ENCODE data around the gene ARFGAP2. TPM values are rescaled to one million over a fixed set of nuclear protein-coding genes. Genes with fewer than 3 reads are reported as not detected.
"Not testable (repeated sequence)": the region's sequence is repeated elsewhere in the genome, so short reads cannot be mapped to it uniquely, and the experiment has no call there.

ARFGAP2 gene
- 88.0 TPM for polyA plus RNA-seq (ENCODE audit: insufficient read length)

DNA sequence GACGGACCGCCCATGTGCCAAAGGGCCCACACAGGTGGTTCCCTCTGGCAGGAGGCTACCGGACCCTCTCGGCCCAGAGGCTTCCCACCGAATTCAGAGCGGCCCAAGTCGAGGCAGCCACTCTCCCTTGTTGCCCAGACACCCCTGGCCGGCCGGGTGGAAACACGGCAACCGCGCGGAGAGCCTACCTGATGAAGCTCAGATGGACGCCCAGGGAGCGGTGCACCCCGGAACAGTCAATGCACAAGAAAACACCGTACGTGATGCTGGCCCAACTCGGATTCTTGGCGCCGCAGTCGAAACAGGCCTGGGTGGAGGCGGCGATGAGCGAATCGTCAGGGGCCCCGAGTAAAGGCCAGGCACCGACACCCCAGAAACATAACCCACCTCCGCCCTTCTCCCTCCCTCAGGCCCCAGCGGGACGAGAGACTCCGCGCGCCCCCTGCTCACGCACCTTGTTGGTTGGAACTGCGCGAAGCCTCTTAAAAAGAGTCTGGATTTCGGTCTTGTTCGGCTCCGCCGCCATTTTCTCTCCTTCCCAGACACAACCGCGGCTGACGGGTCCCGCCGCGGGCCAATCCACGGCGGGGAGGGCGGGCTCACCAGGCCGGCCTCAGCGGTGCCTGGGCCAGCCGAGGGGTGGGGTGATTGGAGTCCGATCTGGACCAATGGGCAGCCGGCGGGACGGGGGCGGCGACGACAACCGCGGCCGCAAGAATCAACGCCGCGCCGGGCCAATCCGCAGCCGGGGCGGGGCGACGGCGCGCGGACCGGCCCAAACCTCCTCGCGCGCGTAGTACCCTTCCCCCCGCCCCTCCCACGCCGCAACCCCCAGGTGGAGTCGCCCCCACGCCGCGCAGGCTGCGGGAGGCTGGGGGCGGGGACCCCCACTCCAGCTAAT is at the start of gene ARFGAP2:
ARFGAP2 (minus strand) TSS at position 552 of the 901 bp plus-strand sequence; CDS start at position 526, 26 bp downstream.
- peak; percentile 84 for DNase-seq (ENCODE audit: low read depth)

DNA sequence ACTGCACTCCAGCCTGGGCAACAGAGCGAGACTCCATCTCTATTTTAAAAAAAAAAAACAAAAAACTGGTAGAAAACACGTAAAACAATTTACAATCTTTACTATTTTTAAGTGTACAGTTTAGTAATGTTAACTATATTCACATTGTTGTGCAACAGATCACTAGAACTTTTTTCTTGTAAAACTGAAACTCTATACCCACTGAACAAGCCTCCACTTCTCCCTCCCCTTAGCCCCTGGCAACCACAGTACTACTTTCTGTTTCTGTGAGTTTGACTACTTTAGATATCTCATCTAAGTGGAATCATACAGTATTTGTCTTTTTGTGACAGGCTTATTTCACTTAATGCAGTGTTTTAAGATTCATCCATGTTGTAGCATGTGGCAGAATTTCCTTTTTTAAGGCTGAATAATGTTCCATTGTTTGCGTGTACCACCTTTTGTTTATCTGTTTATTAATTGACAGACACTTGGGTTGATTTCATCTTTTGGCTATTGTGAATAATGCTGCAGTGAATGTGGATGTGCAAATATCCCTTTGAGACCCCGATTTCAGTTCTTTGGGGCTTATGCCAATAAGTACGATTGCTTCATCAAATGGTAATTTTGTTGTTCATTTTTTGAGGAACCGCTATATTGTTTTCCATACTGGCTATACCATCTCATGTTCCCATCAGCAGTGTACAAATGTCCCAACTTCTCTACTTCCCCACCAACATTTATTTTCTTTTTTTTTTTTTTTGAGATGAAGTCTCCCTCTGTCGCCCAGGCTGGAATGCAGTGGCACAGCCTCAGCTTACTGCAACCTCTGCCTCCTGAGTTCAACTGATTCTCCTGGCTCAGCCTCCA is 49.1 kb upstream of the ARFGAP2 start:
- DNase-seq (ENCODE audit: low read depth) = no peak

DNA sequence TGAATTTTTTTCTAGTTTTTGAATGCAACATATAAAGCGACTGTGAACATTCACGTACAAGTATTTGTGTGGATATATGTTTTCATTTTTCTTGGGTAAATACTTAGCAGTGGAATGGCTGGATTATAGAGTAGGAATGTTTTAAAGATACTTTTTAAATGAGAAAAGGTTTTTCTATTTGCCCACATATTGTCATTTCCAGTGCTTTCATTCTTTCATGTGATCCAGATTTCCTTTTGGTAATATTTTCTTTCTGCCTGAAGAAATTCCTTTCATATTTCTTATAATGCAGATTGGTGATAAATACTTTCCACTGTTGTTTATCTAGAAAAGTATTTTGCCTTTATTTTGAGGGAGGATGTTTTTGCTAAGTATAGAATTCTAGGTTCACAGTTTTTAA is 46.0 kb upstream of the ARFGAP2 start:
- DNase-seq (ENCODE audit: low read depth) = no peak

DNA sequence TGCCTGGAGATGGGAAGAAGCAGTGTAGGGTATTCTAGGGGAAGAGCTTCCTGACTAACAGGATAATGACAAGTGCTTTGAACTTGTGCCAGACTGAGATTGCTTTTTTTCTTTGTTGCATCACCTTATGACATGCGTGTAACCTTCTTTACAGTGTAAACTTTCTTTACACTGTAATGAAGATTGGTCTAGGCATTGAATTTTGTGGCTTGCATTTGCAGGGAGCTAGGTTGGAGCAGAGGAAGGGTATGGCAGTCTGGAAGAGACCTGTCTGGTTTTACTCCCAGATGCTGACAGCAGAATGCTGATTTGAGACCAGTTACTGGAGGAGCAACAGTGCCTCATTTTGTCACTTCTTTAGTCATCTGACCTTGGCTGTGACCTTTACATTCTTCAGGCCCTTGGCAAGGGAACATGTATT is 43.7 kb upstream of the ARFGAP2 start:
- no peak for DNase-seq (ENCODE audit: low read depth)

DNA sequence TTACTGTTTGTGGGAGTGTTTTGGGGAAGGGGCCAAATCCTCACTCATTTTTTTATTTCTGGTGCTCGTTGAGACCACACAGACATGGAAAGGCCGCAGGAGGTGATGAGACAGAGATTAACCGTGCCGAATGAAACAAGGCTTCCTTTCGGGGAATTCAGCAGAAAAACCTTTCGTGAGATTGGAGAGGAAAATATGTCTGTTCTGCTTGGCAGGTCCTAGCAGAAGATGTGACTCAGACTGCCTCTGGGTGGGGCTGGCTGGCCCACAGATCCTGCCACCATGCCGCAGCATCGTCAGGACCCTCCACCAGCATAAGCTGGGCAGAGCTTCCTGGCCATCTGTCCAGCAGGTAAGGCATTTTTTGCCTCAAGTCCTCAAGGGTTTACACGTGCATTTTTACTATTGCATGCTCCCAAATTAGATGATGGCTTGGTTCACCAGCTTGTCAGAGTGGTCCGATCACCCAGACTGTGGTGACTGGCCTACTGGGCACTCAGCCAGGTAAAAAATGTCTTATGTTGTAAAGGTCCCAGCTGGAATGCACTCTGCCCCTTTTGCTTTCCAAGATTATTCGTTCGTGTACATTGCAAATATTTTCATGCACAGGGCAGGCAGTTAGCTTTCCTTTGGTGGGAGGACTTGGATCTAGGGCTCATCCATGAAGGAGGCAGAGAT is 39.6 kb upstream of the ARFGAP2 start:
- no peak for DNase-seq (ENCODE audit: low read depth)

DNA sequence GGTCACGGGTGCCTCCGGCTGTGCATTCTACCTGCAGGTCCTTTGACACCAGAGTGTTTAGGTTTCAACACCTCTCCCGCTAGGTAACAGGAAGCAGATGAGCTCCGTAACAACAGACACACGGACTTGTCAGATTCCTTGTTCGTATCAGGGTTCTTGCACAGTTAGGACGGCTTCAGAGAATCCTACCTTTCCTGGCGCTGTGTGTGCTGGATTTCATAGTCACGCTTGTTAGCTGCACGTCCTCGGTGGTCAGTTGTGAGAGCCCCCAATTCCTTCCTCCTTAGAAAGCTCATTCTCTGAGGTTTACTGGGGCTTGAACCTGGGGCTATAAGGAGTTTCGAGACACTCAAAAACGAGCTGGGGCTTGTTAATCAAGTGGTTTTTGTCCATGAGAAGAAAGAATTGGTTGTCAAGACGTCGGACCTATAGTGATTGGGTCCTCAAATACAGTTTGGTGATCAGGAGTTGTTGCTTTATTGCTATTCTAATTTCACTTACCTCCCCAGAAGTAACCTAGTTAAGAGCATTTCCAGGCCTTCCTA is 38.8 kb upstream of the ARFGAP2 start:
- DNase-seq (ENCODE audit: low read depth) = no peak

DNA sequence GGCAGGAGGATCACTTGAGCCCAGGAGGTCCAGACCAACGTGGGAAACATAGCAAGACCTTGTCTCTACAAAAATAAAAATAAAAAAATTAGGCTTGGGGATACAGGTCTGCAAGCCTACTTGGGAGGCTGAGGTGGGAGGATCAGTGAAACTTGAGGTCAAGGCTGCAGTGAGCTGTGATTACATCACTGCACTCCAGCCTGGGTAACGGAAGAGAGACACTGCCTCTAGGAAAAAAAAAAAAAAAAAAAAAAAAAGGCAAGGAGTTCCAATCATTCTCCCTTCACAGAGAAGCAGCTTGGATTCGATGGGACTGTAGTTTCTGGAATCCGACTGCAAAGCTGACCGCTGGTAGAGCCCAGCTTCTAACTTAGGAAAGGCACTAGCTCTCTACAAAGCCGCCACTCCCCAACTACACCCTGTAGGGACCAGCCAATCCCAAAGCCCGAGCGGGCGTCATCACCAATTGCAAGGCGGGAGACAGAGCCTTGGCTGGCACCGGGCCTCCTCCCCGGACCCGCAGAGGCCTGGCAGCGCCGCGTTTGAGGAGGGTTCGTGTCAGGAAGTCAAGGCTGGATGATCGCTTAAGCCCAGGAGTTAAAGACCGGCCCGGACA is 37.4 kb upstream of the ARFGAP2 start:
- no peak for DNase-seq (ENCODE audit: low read depth)

DNA sequence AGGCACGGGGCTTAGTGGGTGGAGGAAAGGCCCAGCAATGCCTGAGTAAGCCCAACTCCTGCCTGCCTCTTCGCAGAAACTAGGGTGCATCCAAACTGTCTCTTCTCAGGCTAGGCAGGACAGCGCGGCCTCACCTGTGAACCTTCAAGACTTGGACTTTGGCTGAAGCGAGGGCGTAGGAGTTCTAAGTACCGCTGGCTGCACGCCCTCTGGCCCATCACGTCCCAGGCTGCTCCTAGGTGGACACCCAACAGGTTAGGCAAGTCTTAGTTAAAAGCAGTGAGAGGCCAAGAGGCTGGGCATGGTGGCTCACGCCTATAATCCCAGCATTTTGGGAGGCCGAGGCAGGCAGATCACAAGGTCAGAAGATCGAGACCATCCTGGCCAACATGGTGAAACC is 36.3 kb upstream of the ARFGAP2 start:
- no peak for DNase-seq (ENCODE audit: low read depth)

DNA sequence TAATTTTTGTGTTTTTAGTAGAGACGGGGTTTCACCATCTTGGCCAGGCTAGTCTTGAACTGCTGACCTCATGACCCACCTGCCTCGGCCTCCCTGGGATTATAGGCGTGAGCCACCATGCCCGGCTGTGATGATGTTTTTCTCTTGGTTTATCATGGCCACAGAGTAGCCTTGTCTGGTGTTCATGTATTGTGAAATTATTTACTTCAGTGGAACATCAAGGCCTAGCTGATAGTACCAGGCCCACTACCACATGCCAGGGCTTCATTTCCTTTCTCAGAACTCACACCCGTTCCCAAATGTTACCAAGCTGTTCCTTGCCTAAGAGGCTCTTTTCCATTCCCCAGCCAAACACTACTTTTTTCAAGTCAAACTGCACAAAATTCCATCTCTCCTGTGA is 31.9 kb upstream of the ARFGAP2 start:
- no peak for DNase-seq (ENCODE audit: low read depth)

DNA sequence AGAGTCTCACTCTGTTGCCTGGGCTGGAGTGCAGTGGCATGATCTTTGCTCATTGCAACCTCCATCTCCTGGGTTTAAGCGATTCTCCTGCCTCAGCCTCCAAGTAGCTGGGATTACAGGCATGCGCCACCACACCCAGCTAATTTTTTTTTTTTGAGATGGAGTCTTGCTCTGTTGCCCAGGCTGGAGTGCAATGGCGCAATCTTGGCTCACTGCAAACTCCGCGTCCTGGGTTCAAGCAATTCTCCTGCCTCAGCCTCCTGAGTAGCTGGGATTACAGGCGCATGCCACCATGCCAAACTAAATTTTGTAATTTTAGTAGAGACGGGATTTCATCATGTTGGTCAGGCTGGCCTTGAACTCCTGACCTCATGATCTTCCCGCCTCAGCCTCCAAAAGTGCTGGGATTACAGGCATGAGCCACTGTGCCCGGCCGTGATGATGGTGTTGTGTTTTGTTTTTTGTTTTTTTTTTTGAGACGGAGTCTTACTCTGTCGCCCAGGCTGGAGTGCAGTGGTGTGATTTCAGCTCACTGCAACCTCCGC is 31.4 kb upstream of the ARFGAP2 start:
- DNase-seq (ENCODE audit: low read depth) = not testable (repeated sequence)

DNA sequence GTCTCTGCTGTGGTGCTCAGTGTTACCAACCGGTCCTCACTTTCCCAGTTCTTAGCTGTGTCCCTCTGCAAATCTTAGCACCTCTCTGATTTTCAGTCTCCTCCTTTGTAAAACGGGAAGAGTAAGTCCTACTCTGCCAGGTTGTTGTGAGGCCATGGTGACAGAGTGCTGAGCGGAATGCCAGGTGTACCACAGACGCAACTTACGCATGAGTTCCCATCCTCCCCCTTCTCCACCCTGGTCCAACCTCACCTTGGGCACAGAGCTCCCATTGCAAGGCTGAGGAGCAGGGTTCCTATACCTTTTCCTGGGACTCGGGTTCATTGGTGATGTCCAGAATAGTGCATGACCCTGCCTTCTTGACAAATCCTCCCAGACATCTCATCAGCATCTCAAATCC is 30.8 kb upstream of the ARFGAP2 start:
- DNase-seq (ENCODE audit: low read depth) = no peak

DNA sequence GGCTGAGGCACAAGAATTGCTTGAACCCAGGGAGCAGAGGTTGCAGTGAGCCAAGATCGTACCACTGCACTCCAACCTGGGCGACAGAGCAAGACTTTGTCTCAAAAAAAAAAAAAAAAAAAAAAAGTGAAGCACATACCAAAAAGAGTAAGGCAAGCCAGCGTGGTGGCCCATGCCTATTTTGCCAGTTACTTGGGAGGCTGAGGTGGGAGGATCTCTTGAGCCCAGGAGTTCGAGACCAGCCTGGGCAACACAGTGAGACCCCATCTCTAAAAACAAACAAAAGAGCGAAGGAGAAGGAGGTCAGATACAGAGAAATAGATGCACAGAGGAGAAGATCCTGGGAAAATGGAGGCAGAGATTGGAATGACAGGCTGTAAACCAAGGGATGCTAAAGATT is 29.9 kb upstream of the ARFGAP2 start:
- not testable (repeated sequence) for DNase-seq (ENCODE audit: low read depth)

DNA sequence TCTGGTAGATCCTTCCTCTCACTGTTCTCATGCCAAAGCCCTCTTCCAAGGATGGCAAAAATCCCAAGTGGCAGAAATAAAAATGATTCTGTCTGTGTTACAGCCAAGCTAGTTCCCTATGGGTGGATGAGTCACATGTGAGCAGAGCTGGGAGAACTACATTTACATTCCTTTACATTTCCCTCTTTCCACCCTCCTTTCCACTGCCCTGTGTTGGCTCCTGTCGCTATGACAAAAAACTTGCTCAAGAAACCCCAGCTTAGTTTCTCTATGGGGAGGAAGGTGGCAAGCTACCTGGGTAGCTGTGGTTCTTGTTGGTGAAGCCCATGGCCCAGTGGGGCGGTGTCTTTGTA is 27.9 kb upstream of the ARFGAP2 start:
- DNase-seq (ENCODE audit: low read depth) = no peak

DNA sequence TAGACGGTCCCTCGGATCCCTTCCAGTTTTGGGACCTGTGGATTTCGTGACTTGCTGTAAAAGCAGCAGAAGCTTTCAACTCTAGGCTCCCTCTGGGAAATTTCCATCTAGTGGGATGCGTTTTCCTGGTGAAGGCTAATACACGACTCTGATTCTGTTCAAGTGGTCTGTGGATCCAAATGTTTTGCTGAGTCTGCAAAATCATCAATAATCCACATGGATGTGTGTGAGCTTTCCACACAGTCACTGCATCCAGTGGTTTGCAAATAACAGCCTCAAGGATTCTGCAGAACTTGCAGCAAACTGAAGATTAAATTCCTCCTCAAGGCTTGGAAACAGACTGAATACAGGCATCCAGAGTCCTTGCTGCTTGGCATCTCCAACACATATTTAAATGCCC is 25.9 kb upstream of the ARFGAP2 start:
- DNase-seq (ENCODE audit: low read depth) = no peak

DNA sequence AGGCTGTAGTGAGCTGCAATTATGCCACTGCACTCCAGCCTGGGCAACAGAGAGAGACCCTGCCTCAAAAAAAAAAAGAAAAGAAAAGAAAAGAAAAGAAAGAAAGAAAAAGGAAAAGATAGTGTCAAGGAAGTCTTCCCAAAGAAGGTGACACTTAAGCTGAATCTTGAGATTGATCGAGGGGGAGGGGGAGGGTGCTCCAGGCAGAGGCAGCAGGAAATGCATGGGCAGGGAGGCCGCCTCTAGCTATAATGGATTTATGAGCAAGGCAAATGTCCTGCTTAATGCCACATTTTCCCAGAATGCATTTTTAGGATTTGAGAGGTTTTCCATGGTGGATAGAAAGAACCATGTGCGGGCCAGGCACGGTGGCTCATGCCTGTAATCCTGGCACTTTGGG is 24.3 kb upstream of the ARFGAP2 start:
- DNase-seq (ENCODE audit: low read depth) = no peak

DNA sequence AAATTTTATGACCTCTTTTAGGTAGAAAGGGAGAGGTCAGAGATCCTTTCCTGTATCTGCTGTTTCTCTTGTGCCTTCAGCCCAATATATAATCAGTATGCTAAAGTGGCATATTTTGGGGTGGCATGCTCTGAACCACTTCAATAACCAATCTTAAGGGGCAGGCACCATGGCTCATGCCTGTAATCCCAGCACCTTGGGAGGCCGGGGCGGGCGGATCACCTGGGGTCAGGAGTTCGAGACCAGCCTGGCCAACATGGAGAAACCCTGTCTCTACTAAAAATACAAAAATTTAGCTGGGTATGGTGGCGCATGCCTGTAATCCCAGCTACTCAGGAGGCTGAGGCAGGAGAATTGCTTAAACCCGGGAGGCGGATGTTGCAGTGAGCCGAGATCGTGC is 21.5 kb upstream of the ARFGAP2 start:
- DNase-seq (ENCODE audit: low read depth) = not testable (repeated sequence)

DNA sequence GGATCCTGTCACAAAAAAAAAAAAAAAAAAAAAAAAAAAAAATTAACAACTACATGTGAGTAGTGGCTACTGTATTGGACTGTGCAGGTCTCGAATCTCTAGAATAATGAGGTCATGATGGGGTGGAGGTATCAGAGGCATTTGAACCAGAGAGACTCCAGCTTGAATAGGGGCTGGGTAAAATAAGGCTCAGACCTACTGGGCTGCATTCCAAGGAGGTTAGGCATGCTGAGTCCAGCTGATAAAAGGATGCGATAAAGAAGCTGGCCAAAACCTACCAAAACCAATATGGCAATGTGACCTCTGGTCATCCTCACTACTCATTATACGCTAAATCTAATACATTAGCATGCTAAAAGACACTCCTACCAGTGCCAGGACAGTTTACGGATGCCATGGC is 15.4 kb upstream of the ARFGAP2 start:
- DNase-seq (ENCODE audit: low read depth) = no peak

DNA sequence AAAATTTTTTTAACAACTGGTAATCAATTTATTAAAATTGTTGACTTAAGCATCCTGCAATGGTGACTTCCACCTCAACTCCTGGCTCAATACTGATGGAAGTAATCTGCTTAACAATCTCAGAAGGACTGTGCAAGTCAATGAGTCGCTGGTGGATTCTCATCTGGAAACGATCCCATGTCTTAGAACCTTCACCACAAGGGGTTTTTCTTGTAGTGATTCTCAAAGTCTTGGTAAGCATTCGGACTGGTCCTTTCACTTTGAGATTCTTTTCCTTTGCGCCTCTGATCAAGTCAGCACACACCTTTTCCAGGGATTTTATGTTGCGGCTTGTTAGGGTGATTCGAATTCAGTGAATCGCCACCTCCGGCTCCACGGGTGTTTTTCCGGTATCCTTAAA is 14.5 kb upstream of the ARFGAP2 start:
- not testable (repeated sequence) for DNase-seq (ENCODE audit: low read depth)

DNA sequence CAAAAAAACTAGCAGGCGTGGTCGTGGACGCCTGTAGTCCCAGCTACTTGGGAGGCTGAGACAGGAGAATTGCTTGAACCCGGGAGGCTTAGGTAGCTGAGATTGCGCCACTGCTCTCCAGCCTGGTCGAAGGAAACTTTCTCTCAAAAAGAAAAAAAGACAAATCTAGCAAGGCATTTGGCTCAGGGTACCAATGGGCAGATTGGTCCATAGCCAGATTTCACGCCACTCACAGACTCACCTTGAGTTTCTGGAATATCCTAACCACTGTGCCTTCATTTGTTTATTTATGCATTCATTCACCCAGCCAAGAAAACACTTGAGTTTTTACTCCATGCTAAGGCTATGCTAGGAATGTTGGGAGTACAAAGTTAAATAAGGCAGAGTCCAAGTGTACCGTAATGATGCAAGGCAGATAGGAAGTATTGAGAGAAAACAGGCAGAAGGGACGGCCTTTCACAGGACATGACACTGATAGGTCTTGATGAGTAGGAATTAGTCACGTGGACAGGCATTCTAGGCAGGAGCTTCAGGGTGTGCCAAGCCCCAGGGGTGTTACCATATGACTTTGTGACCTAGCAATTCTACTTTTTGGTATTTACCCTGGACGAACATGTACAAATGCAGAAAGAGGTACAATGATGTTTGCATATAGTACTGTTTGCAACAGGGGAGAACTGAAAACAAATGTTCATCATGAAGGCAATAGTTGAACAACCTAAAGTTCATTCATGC is 12.6 kb upstream of the ARFGAP2 start:
- DNase-seq (ENCODE audit: low read depth) = no peak

DNA sequence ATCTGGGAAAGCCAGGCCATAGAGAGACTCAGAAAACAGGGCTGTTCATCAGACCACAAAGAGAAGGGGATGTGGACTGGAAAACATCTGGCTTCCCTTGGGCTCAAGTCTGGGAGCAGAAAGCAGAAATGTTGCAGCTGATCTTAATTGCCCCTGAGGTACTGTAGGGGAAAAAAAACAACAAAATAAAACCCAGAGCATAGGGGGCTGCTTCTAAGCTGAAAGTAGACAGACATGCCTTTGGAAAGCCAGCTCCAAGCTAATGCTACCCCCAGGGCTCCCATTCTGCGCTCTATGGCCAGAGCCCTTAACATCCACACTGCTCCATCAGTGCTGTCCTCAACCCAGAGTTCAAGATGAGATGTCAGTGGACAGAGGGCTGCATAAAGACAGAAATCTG is 11.6 kb upstream of the ARFGAP2 start:
- DNase-seq (ENCODE audit: low read depth) = peak; percentile 84
